WTC11 (cell line): Measurements from ENCODE around the gene NAT9. TPM values are rescaled to one million over a fixed set of nuclear protein-coding genes. Genes with fewer than 3 reads are reported as not detected.
A peak's percentile ranks its signal among the peaks of the same experiment; 100 is the strongest.

ENCODE experiments used
- ATAC-seq: fragments of 200-7000 bp; cut with Tn5 transposase; 2 replicates; pipeline ENCODE4 v1.10.0; 2021; ENCODE audit warnings: mild to moderate bottlenecking, moderate library complexity
- CTCF ChIA-PET: fragments of 300-600 bp; sonication (Branson Sonifier 250); formaldehyde crosslinking; loops from one replicate; lab custom pipeline; 2021; ENCODE audit warnings: antibody characterized with exemption; lab: Charles Lee
- POLR2A ChIA-PET: fragments of 350-600 bp; sonication (Branson Sonifier 250); formaldehyde crosslinking; loops from one replicate; lab custom pipeline; 2021; ENCODE audit warnings: antibody characterized with exemption; lab: Charles Lee
- DNase-seq: peaks from one replicate; pipeline ENCODE4 v3.0.0; 2021; ENCODE audit warnings: low spot score
- H3K27ac Mint-ChIP-seq: 2 replicates; pipeline ENCODE4 v1.8.0; 2021; ENCODE audit warnings: mixed read lengths
- H3K27me3 Mint-ChIP-seq: 2 replicates; pipeline ENCODE4 v1.8.0; 2021; ENCODE audit warnings: low read depth, mild to moderate bottlenecking, moderate library complexity, mixed read lengths
- H3K36me3 Mint-ChIP-seq: 2 replicates; pipeline ENCODE4 v1.8.0; 2021; ENCODE audit warnings: mixed read lengths
- H3K4me1 Mint-ChIP-seq: 2 replicates; pipeline ENCODE4 v1.8.0; 2022; ENCODE audit warnings: mixed read lengths
- H3K4me3 Mint-ChIP-seq: 2 replicates; pipeline ENCODE4 v1.8.0; 2021; ENCODE audit warnings: mild to moderate bottlenecking, moderate library complexity, mixed read lengths
- H3K9me3 Mint-ChIP-seq: 2 replicates; pipeline ENCODE4 v1.8.0; 2021; ENCODE audit warnings: mixed read lengths
- JAZF1 ChIP-seq: fragments of 250-450 bp; sonication (Bioruptor Pico); IDR thresholded peaks from 2 replicates; pipeline ENCODE4 v1.9.0; 2021; ENCODE audit warnings: moderate library complexity, mild to moderate bottlenecking, inconsistent platforms
- OVOL2 ChIP-seq: fragments of 250-450 bp; sonication (Bioruptor Pico); IDR thresholded peaks from 2 replicates; pipeline ENCODE4 v1.9.0; 2021; ENCODE audit warnings: mild to moderate bottlenecking, borderline replicate concordance
- SMAD4 ChIP-seq: sonication (generic); formaldehyde crosslinking; IDR thresholded peaks from 2 replicates; pipeline ENCODE4 v1.8.0; 2022; ENCODE audit warnings: mild to moderate bottlenecking, missing genetic modification reagents
- SOX15 ChIP-seq: fragments of 250-450 bp; sonication (Bioruptor Pico); IDR thresholded peaks from 2 replicates; pipeline ENCODE4 v1.9.0; 2021; ENCODE audit warnings: mild to moderate bottlenecking
- TP53 ChIP-seq: sonication (generic); formaldehyde crosslinking; IDR thresholded peaks from 2 replicates; pipeline ENCODE4 v1.8.1; 2023; ENCODE audit warnings: mild to moderate bottlenecking, missing genetic modification reagents
- ZNF121 ChIP-seq: sonication (generic); formaldehyde crosslinking; IDR thresholded peaks from 2 replicates; pipeline ENCODE4 v1.8.0; 2023; ENCODE audit warnings: missing genetic modification reagents
- ZNF138 ChIP-seq: sonication (generic); formaldehyde crosslinking; conservative IDR thresholded peaks from 2 replicates; pipeline ENCODE4 v1.8.1; 2022; ENCODE audit warnings: mild to moderate bottlenecking, moderate library complexity, missing genetic modification reagents
- ZNF416 ChIP-seq: fragments of 250-450 bp; sonication (Bioruptor Pico); IDR thresholded peaks from 2 replicates; pipeline ENCODE4 v1.9.0; 2021; ENCODE audit warnings: mild to moderate bottlenecking, inconsistent platforms
- total RNA-seq: library from RNA; stranded (reverse); gene quantifications from 3 replicates; pipeline ENCODE4 v1.2.3, GENCODE V29; 2021
- TF ChIP-seq, protein P1 (sequence below): sonication (generic); formaldehyde crosslinking; IDR thresholded peaks from 2 replicates; pipeline ENCODE4 v1.8.1; 2023; ENCODE audit warnings: mild to moderate bottlenecking, missing genetic modification reagents, borderline replicate concordance
- TF ChIP-seq, protein P2 (sequence below): fragments of 200-600 bp; IDR thresholded peaks from 2 replicates; pipeline ENCODE4 v1.8.0; 2022; ENCODE audit warnings: antibody characterized with exemption
- TF ChIP-seq, protein P3 (sequence below): sonication (generic); formaldehyde crosslinking; IDR thresholded peaks from 2 replicates; pipeline ENCODE4 v1.8.1; 2023; ENCODE audit warnings: mild to moderate bottlenecking, missing genetic modification reagents, moderate library complexity
- TF ChIP-seq, protein P4 (sequence below): sonication (generic); formaldehyde crosslinking; IDR thresholded peaks from 2 replicates; pipeline ENCODE4 v1.8.0; 2022; ENCODE audit warnings: mild to moderate bottlenecking, missing genetic modification reagents
- TF ChIP-seq, protein P5 (sequence below): sonication (generic); formaldehyde crosslinking; IDR thresholded peaks from 2 replicates; pipeline ENCODE4 v1.8.0; 2022; ENCODE audit warnings: missing genetic modification reagents
- TF ChIP-seq, protein P6 (sequence below): fragments of 250-450 bp; sonication (Bioruptor Pico); IDR thresholded peaks from 2 replicates; pipeline ENCODE4 v1.9.0; 2021; ENCODE audit warnings: moderate library complexity, mild to moderate bottlenecking, inconsistent platforms, borderline replicate concordance
- TF ChIP-seq, protein P7 (sequence below): sonication (generic); formaldehyde crosslinking; conservative IDR thresholded peaks from 2 replicates; pipeline ENCODE4 v1.8.1; 2023; ENCODE audit warnings: mild to moderate bottlenecking, low read depth, missing genetic modification reagents, moderate library complexity

The NAT9 gene
- total RNA-seq, 1 experiment from 2014 or later = 67.1 TPM

DNA sequence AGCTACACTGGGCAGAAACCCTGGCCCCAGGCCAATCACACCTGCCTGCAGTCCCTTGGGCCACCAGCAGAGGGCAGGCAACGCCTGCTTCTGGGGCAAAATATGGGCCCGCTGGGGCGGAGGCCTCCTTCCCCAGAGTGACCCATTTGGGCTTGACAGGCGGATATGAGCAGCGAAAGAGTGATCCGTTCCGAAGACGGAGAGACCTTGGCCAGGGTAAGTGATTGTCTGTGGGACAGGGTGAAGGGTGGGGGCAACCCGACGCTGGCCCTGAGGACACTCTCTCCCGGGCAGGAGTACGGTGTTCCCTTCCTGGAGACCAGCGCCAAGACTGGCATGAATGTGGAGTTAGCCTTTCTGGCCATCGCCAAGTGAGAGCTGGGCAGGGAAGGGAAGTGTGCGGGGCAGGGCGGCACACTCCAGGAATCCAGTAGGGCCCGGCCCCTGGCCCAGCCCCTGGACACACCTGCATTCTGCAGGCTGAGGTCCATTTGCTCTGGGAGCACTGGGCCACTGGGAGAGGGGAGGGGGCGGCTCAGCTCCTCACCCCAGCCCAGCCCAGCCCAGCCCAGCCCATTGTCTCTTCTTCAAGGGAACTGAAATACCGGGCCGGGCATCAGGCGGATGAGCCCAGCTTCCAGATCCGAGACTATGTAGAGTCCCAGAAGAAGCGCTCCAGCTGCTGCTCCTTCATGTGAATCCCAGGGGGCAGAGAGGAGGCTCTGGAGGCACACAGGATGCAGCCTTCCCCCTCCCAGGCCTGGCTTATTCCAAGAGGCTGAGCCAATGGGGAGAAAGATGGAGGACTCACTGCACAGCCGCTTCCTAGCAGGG, 31.2 kb downstream of the NAT9 start (continued):
- TF ChIP-seq, protein P1, sequence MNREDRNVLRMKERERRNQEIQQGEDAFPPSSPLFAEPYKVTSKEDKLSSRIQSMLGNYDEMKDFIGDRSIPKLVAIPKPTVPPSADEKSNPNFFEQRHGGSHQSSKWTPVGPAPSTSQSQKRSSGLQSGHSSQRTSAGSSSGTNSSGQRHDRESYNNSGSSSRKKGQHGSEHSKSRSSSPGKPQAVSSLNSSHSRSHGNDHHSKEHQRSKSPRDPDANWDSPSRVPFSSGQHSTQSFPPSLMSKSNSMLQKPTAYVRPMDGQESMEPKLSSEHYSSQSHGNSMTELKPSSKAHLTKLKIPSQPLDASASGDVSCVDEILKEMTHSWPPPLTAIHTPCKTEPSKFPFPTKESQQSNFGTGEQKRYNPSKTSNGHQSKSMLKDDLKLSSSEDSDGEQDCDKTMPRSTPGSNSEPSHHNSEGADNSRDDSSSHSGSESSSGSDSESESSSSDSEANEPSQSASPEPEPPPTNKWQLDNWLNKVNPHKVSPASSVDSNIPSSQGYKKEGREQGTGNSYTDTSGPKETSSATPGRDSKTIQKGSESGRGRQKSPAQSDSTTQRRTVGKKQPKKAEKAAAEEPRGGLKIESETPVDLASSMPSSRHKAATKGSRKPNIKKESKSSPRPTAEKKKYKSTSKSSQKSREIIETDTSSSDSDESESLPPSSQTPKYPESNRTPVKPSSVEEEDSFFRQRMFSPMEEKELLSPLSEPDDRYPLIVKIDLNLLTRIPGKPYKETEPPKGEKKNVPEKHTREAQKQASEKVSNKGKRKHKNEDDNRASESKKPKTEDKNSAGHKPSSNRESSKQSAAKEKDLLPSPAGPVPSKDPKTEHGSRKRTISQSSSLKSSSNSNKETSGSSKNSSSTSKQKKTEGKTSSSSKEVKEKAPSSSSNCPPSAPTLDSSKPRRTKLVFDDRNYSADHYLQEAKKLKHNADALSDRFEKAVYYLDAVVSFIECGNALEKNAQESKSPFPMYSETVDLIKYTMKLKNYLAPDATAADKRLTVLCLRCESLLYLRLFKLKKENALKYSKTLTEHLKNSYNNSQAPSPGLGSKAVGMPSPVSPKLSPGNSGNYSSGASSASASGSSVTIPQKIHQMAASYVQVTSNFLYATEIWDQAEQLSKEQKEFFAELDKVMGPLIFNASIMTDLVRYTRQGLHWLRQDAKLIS (CRISPR knock-in tag) = 0 out of 2 replicates have a peak, but pooled peaks have one; percentile 69
- TF ChIP-seq, protein P2, sequence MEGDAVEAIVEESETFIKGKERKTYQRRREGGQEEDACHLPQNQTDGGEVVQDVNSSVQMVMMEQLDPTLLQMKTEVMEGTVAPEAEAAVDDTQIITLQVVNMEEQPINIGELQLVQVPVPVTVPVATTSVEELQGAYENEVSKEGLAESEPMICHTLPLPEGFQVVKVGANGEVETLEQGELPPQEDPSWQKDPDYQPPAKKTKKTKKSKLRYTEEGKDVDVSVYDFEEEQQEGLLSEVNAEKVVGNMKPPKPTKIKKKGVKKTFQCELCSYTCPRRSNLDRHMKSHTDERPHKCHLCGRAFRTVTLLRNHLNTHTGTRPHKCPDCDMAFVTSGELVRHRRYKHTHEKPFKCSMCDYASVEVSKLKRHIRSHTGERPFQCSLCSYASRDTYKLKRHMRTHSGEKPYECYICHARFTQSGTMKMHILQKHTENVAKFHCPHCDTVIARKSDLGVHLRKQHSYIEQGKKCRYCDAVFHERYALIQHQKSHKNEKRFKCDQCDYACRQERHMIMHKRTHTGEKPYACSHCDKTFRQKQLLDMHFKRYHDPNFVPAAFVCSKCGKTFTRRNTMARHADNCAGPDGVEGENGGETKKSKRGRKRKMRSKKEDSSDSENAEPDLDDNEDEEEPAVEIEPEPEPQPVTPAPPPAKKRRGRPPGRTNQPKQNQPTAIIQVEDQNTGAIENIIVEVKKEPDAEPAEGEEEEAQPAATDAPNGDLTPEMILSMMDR = peak; percentile 99

DNA sequence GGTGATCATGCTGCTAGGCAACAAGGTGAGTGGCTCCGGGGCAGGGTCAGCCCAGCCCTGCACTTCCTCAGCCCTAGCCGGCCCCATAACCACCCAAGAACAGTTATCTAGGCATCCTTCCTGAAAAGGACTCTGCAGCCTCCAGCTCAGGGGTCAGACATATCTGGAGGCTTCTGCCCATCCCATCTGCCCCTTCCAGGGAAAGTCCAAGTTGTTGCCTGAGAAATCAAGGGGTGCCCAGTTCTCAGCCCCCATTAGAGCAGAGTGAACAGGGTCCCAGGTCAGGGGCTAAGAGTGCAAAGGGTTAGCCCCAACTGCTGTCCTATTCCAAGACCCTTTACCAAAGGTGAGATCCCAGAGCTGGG, 31.8 kb downstream of the NAT9 start:
- no peaks in the 10 kb centered on the region for H3K36me3 Mint-ChIP-seq
- ChIA-PET CTCF (interaction anchor here (0.6 to 4.5 kb wide), 39 partner anchors 7 to 376 kb away, joined by 3 to 262 read pairs (median 5); partner anchors contain the start of genes FDXR, GRIN2C, NAT9 and RAB37), POLR2A (interaction anchor here (0.6 to 3.0 kb wide), 3 partner anchors 8 to 85 kb away, joined by 4 to 14 read pairs (median 7); partner anchors contain the start of genes NAT9 and RAB37)
- H3K27ac Mint-ChIP-seq = no peak overlapping the region
- ATAC-seq (no peak), DNase-seq (no peak)
- H3K9me3 Mint-ChIP-seq = peaks cover 7% of the 10 kb centered on the region; the same call in 1 of the 2 replicates
- no peaks in the 10 kb centered on the region; the same call in 1 of the 2 replicates for H3K27me3 Mint-ChIP-seq
- H3K4me3 Mint-ChIP-seq = no peak overlapping the region
- peaks cover 46% of the 10 kb centered on the region for H3K4me1 Mint-ChIP-seq
- TF ChIP-seq, protein P3, sequence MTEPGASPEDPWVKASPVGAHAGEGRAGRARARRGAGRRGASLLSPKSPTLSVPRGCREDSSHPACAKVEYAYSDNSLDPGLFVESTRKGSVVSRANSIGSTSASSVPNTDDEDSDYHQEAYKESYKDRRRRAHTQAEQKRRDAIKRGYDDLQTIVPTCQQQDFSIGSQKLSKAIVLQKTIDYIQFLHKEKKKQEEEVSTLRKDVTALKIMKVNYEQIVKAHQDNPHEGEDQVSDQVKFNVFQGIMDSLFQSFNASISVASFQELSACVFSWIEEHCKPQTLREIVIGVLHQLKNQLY = no peak
- TF ChIP-seq, protein P4, sequence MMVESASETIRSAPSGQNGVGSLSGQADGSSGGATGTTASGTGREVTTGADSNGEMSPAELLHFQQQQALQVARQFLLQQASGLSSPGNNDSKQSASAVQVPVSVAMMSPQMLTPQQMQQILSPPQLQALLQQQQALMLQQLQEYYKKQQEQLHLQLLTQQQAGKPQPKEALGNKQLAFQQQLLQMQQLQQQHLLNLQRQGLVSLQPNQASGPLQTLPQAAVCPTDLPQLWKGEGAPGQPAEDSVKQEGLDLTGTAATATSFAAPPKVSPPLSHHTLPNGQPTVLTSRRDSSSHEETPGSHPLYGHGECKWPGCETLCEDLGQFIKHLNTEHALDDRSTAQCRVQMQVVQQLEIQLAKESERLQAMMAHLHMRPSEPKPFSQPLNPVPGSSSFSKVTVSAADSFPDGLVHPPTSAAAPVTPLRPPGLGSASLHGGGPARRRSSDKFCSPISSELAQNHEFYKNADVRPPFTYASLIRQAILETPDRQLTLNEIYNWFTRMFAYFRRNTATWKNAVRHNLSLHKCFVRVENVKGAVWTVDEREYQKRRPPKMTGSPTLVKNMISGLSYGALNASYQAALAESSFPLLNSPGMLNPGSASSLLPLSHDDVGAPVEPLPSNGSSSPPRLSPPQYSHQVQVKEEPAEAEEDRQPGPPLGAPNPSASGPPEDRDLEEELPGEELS (CRISPR knock-in tag) = no peak
- no peak for TF ChIP-seq JAZF1 (CRISPR knock-in tag)
- TF ChIP-seq, protein P5, sequence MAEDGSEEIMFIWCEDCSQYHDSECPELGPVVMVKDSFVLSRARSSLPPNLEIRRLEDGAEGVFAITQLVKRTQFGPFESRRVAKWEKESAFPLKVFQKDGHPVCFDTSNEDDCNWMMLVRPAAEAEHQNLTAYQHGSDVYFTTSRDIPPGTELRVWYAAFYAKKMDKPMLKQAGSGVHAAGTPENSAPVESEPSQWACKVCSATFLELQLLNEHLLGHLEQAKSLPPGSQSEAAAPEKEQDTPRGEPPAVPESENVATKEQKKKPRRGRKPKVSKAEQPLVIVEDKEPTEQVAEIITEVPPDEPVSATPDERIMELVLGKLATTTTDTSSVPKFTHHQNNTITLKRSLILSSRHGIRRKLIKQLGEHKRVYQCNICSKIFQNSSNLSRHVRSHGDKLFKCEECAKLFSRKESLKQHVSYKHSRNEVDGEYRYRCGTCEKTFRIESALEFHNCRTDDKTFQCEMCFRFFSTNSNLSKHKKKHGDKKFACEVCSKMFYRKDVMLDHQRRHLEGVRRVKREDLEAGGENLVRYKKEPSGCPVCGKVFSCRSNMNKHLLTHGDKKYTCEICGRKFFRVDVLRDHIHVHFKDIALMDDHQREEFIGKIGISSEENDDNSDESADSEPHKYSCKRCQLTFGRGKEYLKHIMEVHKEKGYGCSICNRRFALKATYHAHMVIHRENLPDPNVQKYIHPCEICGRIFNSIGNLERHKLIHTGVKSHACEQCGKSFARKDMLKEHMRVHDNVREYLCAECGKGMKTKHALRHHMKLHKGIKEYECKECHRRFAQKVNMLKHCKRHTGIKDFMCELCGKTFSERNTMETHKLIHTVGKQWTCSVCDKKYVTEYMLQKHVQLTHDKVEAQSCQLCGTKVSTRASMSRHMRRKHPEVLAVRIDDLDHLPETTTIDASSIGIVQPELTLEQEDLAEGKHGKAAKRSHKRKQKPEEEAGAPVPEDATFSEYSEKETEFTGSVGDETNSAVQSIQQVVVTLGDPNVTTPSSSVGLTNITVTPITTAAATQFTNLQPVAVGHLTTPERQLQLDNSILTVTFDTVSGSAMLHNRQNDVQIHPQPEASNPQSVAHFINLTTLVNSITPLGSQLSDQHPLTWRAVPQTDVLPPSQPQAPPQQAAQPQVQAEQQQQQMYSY (CRISPR knock-in tag) = no peak
- no peak for TF ChIP-seq TP53 (CRISPR knock-in tag)
- TF ChIP-seq SOX15 (CRISPR knock-in tag) = no peak
- no peak for TF ChIP-seq ZNF416
- no peak for TF ChIP-seq ZNF121 (CRISPR knock-in tag)
- TF ChIP-seq, protein P6, sequence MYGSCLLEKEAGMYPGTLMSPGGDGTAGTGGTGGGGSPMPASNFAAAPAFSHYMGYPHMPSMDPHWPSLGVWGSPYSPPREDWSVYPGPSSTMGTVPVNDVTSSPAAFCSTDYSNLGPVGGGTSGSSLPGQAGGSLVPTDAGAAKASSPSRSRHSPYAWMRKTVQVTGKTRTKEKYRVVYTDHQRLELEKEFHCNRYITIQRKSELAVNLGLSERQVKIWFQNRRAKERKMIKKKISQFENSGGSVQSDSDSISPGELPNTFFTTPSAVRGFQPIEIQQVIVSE (CRISPR knock-in tag) = no peak
- no peak for TF ChIP-seq SMAD4
- no peak for TF ChIP-seq OVOL2 (CRISPR knock-in tag)
- TF ChIP-seq, protein P7, sequence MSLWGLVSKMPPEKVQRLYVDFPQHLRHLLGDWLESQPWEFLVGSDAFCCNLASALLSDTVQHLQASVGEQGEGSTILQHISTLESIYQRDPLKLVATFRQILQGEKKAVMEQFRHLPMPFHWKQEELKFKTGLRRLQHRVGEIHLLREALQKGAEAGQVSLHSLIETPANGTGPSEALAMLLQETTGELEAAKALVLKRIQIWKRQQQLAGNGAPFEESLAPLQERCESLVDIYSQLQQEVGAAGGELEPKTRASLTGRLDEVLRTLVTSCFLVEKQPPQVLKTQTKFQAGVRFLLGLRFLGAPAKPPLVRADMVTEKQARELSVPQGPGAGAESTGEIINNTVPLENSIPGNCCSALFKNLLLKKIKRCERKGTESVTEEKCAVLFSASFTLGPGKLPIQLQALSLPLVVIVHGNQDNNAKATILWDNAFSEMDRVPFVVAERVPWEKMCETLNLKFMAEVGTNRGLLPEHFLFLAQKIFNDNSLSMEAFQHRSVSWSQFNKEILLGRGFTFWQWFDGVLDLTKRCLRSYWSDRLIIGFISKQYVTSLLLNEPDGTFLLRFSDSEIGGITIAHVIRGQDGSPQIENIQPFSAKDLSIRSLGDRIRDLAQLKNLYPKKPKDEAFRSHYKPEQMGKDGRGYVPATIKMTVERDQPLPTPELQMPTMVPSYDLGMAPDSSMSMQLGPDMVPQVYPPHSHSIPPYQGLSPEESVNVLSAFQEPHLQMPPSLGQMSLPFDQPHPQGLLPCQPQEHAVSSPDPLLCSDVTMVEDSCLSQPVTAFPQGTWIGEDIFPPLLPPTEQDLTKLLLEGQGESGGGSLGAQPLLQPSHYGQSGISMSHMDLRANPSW = no peak
- no peak for TF ChIP-seq ZNF138
